Gastrocnemius medialis (tissue), 4 donors: ENCODE measurements around the gene GRAP2. TPM values are rescaled to one million over a fixed set of nuclear protein-coding genes. Genes with fewer than 3 reads are reported as not detected.

Experiments
- ATAC-seq, 2 donors: fragments of 150-250 bp; one replicate each; pipeline ENCODE4 v1.9.1; 2016
- DNase-seq, 2 donors: peaks; one replicate each; pipeline ENCODE4 v3.0.0-alpha.2; 2019
- H3K27ac ChIP-seq, 4 donors: fragments of 200-600 bp; sonication (generic); 1 replicate in 1 of 4; 2 replicates in 3 of 4; pipeline ENCODE4 v1.5.1; 2016 to 2018; ENCODE audit warnings: mild to moderate bottlenecking in 2 of 4, moderate library complexity in 1 of 4
- H3K27me3 ChIP-seq, 3 donors: fragments of 200-600 bp; sonication (generic) in 2 of 3; 1 replicate in 1 of 3; 2 replicates in 2 of 3; pipeline versions ENCODE4 v1.5.1 to v1.6.0; 2016 to 2019; ENCODE audit warnings: mild to moderate bottlenecking in 1 of 3, moderate library complexity in 1 of 3
- H3K36me3 ChIP-seq, 2 donors: fragments of 200-600 bp; sonication (generic) in 1 of 2; one replicate each; pipeline ENCODE4 v1.5.1; 2017 to 2018
- H3K4me1 ChIP-seq, 2 donors: fragments of 200-600 bp; sonication (generic) in 1 of 2; one replicate each; pipeline ENCODE4 v1.5.1; 2016 to 2017; ENCODE audit warnings: mild to moderate bottlenecking in 2 of 2
- H3K4me3 ChIP-seq, 4 donors: fragments of 200-600 bp; sonication (generic) in 3 of 4; 1 replicate in 1 of 4; 2 replicates in 3 of 4; pipeline ENCODE4 v1.5.1; 2016 to 2019; ENCODE audit warnings: mild to moderate bottlenecking in 2 of 4
- H3K9me3 ChIP-seq, 3 donors: fragments of 200-600 bp; sonication (generic) in 2 of 3; 1 replicate in 1 of 3; 2 replicates in 2 of 3; pipeline ENCODE4 v1.5.1; 2016 to 2019
- CTCF ChIP-seq, 5 experiments: fragments of 450-650 bp in 3 of 5; fragments of 200-600 bp in 2 of 5; sonication (generic) in 2 of 5; IDR thresholded peaks in 4 of 5; conservative IDR thresholded peaks in 1 of 5; 1 replicate in 4 of 5; 2 replicates in 1 of 5; pipeline ENCODE4 v1.5.1; 2016 to 2019; ENCODE audit warnings: antibody characterized with exemption in 5 of 5, mild to moderate bottlenecking in 3 of 5, moderate library complexity in 3 of 5
- POLR2A ChIP-seq, 2 donors: fragments of 450-650 bp; IDR thresholded peaks; one replicate each; pipeline ENCODE4 v1.6.1; 2017; ENCODE audit warnings: antibody characterized with exemption in 2 of 2, mild to moderate bottlenecking in 2 of 2, moderate library complexity in 2 of 2
- in situ Hi-C, 4 donors: fragments of 200-750 bp; cut with MboI; loops; one replicate each; pipeline versions ENCODE4 v1.15.0 to v1.8.0; 2017; ENCODE audit warnings: low sequenced_read_pairs in 4 of 4
- intact Hi-C: fragments of 100-400 bp; cut with DNase I; formaldehyde crosslinking; loops from one replicate; pipeline ENCODE4 v1.15.1; 2023; ENCODE audit warnings: low total_unique reads
- total RNA-seq, 4 donors: library from RNA; depleted of rRNA; stranded (reverse); fragments of >200 nt; gene quantifications; one replicate each; pipeline versions ENCODE4 v1.1.0 to v1.2.3, GENCODE V29; 2016

The GRAP2 gene
- total RNA-seq, 4 donors from 2014 or later, result 0.07 to 0.97 TPM; not detected in 2

- H3K4me1 ChIP-seq, result peaks cover 0 to 5% of the 10 kb centered on the region in 2 donors
- ATAC-seq, result no peak
- no peak overlapping the region for H3K27ac ChIP-seq
- TF ChIP-seq POLR2A (IDR thresholded peaks at IDR 0.05) (no peak), CTCF (IDR thresholded peaks at IDR 0.05 in 4 of 5, conservative IDR thresholded peaks at IDR 0.05 in 1 of 5) (no peak)
- H3K36me3 ChIP-seq, result no peaks in the 10 kb centered on the region
- H3K27me3 ChIP-seq, result peaks cover 13 to 37% (median 18%) of the 10 kb centered on the region in 3 donors
- H3K4me3 ChIP-seq, result no peak overlapping the region
- H3K9me3 ChIP-seq, result no peaks in the 10 kb centered on the region
- intact Hi-C loops, result no loop called here
- in situ Hi-C loops, result no loop called here
- DNase-seq, result no peak
Observed at GRCh38 chr22:39973656-39974055, 72.8 kb downstream of the GRAP2 start.

GRCh38 chr22:39974065-39974464, 73.2 kb downstream of the GRAP2 start:
- H3K4me1 ChIP-seq, result peaks cover 0 to under 1% of the 10 kb centered on the region in 2 donors
- H3K36me3 ChIP-seq, result no peaks in the 10 kb centered on the region
- intact Hi-C loops, result no loop called here
- peaks cover 13 to 41% (median 18%) of the 10 kb centered on the region in 3 donors for H3K27me3 ChIP-seq
- H3K27ac ChIP-seq, result no peak overlapping the region
- TF ChIP-seq CTCF (IDR thresholded peaks at IDR 0.05 in 4 of 5, conservative IDR thresholded peaks at IDR 0.05 in 1 of 5) (no peak), POLR2A (IDR thresholded peaks at IDR 0.05) (no peak)
- H3K9me3 ChIP-seq, result no peaks in the 10 kb centered on the region
- H3K4me3 ChIP-seq, result no peak overlapping the region
- DNase-seq (no peak), ATAC-seq (no peak)
- in situ Hi-C loops, result no loop called here

- H3K4me1 ChIP-seq, result no peaks in the 10 kb centered on the region
- intact Hi-C loops (no loop called here), in situ Hi-C loops (no loop called here)
- H3K9me3 ChIP-seq, result no peaks in the 10 kb centered on the region
- H3K36me3 ChIP-seq, result no peaks in the 10 kb centered on the region
- ATAC-seq (no peak), DNase-seq (no peak)
- no peak overlapping the region for H3K4me3 ChIP-seq
- H3K27me3 ChIP-seq, result peaks cover 1 to 28% (median 6%) of the 10 kb centered on the region in 3 donors
- TF ChIP-seq POLR2A (IDR thresholded peaks at IDR 0.05) (no peak), CTCF (IDR thresholded peaks at IDR 0.05 in 4 of 5, conservative IDR thresholded peaks at IDR 0.05 in 1 of 5) (no peak)
- H3K27ac ChIP-seq, result no peak overlapping the region
Observed at GRCh38 chr22:39979048-39979447, 78.2 kb downstream of the GRAP2 start.

- no peak for TF ChIP-seq CTCF (IDR thresholded peaks at IDR 0.05 in 4 of 5, conservative IDR thresholded peaks at IDR 0.05 in 1 of 5)
- TF ChIP-seq POLR2A (IDR thresholded peaks at IDR 0.05), result no peak
- DNase-seq (no peak), ATAC-seq (no peak)
- in situ Hi-C loops, result no loop called here
- Histone ChIP-seq H3K27me3 (peaks cover 0 to 28% (median 6%) of the 10 kb centered on the region in 3 donors), H3K9me3 (no peaks in the 10 kb centered on the region), H3K27ac (no peak overlapping the region), H3K4me3 (no peak overlapping the region), H3K4me1 (no peaks in the 10 kb centered on the region), H3K36me3 (no peaks in the 10 kb centered on the region)
- intact Hi-C loops, result no loop called here
Observed at GRCh38 chr22:39979458-39979857, 78.6 kb downstream of the GRAP2 start.

- no peak overlapping the region for H3K4me3 ChIP-seq
- no peaks in the 10 kb centered on the region for H3K36me3 ChIP-seq
- no peak overlapping the region for H3K27ac ChIP-seq
- H3K4me1 ChIP-seq, result no peaks in the 10 kb centered on the region
- DNase-seq (no peak), ATAC-seq (no peak)
- TF ChIP-seq POLR2A (IDR thresholded peaks at IDR 0.05), result no peak
- no peak for TF ChIP-seq CTCF (IDR thresholded peaks at IDR 0.05 in 4 of 5, conservative IDR thresholded peaks at IDR 0.05 in 1 of 5)
- intact Hi-C loops (no loop called here), in situ Hi-C loops (no loop called here)
- H3K27me3 ChIP-seq, result peaks cover 0 to 28% (median 6%) of the 10 kb centered on the region in 3 donors
- no peaks in the 10 kb centered on the region for H3K9me3 ChIP-seq
Observed at GRCh38 chr22:39980596-39980995, 79.7 kb downstream of the GRAP2 start.
